Left ventricle myocardium inferior (tissue), 1 donor: Measurements from ENCODE around the gene KMO. TPM values are rescaled to one million over a fixed set of nuclear protein-coding genes. Genes with fewer than 3 reads are reported as not detected.

Experiments used
- DNase-seq: peaks from one replicate; pipeline ENCODE4 v3.0.0-alpha.2; 2020
- H3K27ac ChIP-seq: fragments of 200-600 bp; replicated peaks from 2 replicates; pipeline ENCODE4 v1.8.0; 2021
- H3K27me3 ChIP-seq: fragments of 200-600 bp; 2 replicates; pipeline ENCODE4 v1.8.0; 2021; ENCODE audit warnings: low read depth
- H3K36me3 ChIP-seq: fragments of 200-600 bp; 2 replicates; pipeline ENCODE4 v1.8.0; 2021
- H3K4me1 ChIP-seq: fragments of 200-600 bp; 2 replicates; pipeline ENCODE4 v1.8.0; 2021
- H3K4me3 ChIP-seq: fragments of 200-600 bp; 2 replicates; pipeline ENCODE4 v1.8.0; 2021; ENCODE audit warnings: mild to moderate bottlenecking, moderate library complexity
- H3K9me3 ChIP-seq: fragments of 200-600 bp; replicated peaks from 2 replicates; pipeline ENCODE4 v1.8.0; 2021
- CTCF ChIP-seq: fragments of 200-600 bp; IDR thresholded peaks from 2 replicates; pipeline ENCODE4 v1.8.0; 2021; ENCODE audit warnings: antibody characterized with exemption, mild to moderate bottlenecking, borderline replicate concordance
- intact Hi-C: fragments of 100-400 bp; cut with micrococcal nuclease; formaldehyde crosslinking; loops from one replicate; pipeline ENCODE4 v1.11.0; 2022
- total RNA-seq: library from RNA; stranded (reverse); fragmentation: NEBNext Ultra II Directional; extraction: Animal tissue kit (Norgen Biotek cat#: 25700); gene quantifications from one replicate; pipeline ENCODE4 v1.2.1, GENCODE V29; 2021
- donor health status: DM: no; HTN: yes; CAD: no; lungs with severe emphysema.

The KMO gene
- total RNA-seq, 1 donor from 2014 or later, result not detected

GRCh38 chr1:241641773-241642592 lies 109.8 kb downstream of the KMO start:
- intact Hi-C loops, result no loop called here

GRCh38 chr1:241642593-241642944 lies 110.4 kb downstream of the KMO start:
- Histone ChIP-seq H3K27me3 (no peaks in the 10 kb centered on the region), H3K27ac (no peak overlapping the region), H3K36me3 (no peaks in the 10 kb centered on the region), H3K4me1 (peaks cover 26% of the 10 kb centered on the region), H3K9me3 (peaks cover 21% of the 10 kb centered on the region), H3K4me3 (no peak overlapping the region)
- no peak for TF ChIP-seq CTCF
- intact Hi-C loops, result no loop called here
- no peak for DNase-seq

More at GRCh38 chr1:241641773-241642592, 109.8 kb downstream of the KMO start:
- Histone ChIP-seq H3K27ac (no peak overlapping the region), H3K9me3 (peaks cover 21% of the 10 kb centered on the region), H3K27me3 (no peaks in the 10 kb centered on the region), H3K36me3 (no peaks in the 10 kb centered on the region), H3K4me3 (no peak overlapping the region), H3K4me1 (peaks cover 26% of the 10 kb centered on the region)
- DNase-seq, result no peak
- TF ChIP-seq CTCF, result no peak

- no peaks in the 10 kb centered on the region for H3K27me3 ChIP-seq
- peaks cover 12% of the 10 kb centered on the region for H3K4me1 ChIP-seq
- DNase-seq, result no peak
- no peak overlapping the region for H3K4me3 ChIP-seq
- H3K9me3 ChIP-seq, result peaks cover 24% of the 10 kb centered on the region
- no peaks in the 10 kb centered on the region for H3K36me3 ChIP-seq
- intact Hi-C loops, result no loop called here
- H3K27ac ChIP-seq, result no peak overlapping the region
- TF ChIP-seq CTCF, result no peak
Measured at GRCh38 chr1:241644259-241644658, 112.1 kb downstream of the KMO start.

- Histone ChIP-seq H3K9me3 (peaks cover 24% of the 10 kb centered on the region), H3K4me1 (peaks cover 6% of the 10 kb centered on the region), H3K36me3 (no peaks in the 10 kb centered on the region), H3K27ac (no peak overlapping the region), H3K27me3 (no peaks in the 10 kb centered on the region), H3K4me3 (no peak overlapping the region)
- DNase-seq, result no peak
- intact Hi-C loops, result no loop called here
- TF ChIP-seq CTCF, result no peak
Measured at GRCh38 chr1:241645199-241645598, 113.0 kb downstream of the KMO start.

Other genes starting within 250 kb of the KMO start
- not detected for gene RGS7, start 175.2 kb upstream of the KMO start, total RNA-seq
- gene FH, start 12.6 kb upstream of the KMO start, total RNA-seq, result 224 TPM
- 8.2 TPM for gene CHML, start 108.0 kb downstream of the KMO start, total RNA-seq
- gene OPN3, start 108.0 kb downstream of the KMO start, total RNA-seq, result 6.1 TPM
- not detected for gene WDR64, start 119.9 kb downstream of the KMO start, total RNA-seq